GM12891 (cell line): ENCODE results near the gene DDX5.

ENCODE experiments used
- POLR2A ChIP-seq: IDR thresholded peaks from 2 replicates; pipeline ENCODE4 v1.6.1; 2011; ENCODE audit warnings: low read depth, low read length, control low read depth
- POLR2AphosphoS5 ChIP-seq: IDR thresholded peaks from 2 replicates; pipeline ENCODE4 v1.6.1; 2011; ENCODE audit warnings: low read depth, low read length, control low read depth
- TAF1 ChIP-seq: IDR thresholded peaks from 2 replicates; pipeline ENCODE4 v1.6.1; 2011; ENCODE audit warnings: low read depth, low read length, control low read depth

GRCh38 chr17:64515419-64515818, 9.3 kb upstream of the DDX5 start:
- no peak for TF ChIP-seq POLR2AphosphoS5
- no peak for TF ChIP-seq POLR2A
- no peak for TF ChIP-seq TAF1
